ENCODE measurements around the gene PRR19.

PRR19 gene

DNA sequence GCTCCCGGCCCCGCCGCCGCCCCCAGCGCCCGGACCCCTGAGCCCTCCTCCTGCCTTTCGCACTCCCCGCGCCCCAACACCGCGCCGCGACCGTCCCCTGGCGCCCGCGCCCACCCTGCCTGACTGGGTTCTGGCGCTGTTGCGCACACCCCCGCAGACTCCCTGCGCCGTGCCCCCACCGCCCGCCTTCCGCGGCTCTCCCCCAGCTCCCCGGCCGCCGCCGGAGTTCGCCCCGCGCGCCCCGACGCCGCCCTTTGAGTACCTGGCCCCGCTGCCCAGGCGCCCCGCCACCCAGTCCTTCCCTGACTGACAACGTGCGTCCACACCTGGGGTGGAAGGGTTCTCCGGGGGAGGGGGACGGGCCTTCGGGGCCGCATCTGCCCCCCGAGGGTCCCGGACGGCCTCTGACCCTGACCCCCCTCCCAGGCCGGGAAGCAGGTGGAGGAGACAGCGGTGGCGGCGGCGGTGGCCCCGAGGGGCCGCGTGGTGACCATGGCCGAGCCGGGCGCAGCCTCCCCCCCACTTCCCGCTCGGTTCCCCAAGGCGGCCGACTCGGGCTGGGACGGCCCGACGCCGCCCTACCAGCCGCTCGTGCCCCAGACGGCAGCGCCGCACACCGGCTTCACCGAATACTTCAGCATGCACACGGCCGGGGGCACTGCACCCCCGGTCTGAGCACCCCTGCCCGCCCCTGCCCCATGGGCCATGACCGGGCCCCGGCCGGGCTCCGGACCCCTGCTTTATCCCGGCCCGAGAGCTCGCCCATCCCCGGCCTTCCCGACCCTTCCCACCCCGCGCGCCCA lies 22.1 kb downstream of the PRR19 start:
- no peak for DNase-seq (ENCODE audit: low read depth)
- TF ChIP-seq, protein P1, sequence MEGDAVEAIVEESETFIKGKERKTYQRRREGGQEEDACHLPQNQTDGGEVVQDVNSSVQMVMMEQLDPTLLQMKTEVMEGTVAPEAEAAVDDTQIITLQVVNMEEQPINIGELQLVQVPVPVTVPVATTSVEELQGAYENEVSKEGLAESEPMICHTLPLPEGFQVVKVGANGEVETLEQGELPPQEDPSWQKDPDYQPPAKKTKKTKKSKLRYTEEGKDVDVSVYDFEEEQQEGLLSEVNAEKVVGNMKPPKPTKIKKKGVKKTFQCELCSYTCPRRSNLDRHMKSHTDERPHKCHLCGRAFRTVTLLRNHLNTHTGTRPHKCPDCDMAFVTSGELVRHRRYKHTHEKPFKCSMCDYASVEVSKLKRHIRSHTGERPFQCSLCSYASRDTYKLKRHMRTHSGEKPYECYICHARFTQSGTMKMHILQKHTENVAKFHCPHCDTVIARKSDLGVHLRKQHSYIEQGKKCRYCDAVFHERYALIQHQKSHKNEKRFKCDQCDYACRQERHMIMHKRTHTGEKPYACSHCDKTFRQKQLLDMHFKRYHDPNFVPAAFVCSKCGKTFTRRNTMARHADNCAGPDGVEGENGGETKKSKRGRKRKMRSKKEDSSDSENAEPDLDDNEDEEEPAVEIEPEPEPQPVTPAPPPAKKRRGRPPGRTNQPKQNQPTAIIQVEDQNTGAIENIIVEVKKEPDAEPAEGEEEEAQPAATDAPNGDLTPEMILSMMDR (conservative IDR thresholded peaks at IDR 0.05; ENCODE audit: low read depth, low read length): peak; percentile 14
- no peak overlapping the region for H3K4me3 ChIP-seq (ENCODE audit: low read depth, low read length)

DNA sequence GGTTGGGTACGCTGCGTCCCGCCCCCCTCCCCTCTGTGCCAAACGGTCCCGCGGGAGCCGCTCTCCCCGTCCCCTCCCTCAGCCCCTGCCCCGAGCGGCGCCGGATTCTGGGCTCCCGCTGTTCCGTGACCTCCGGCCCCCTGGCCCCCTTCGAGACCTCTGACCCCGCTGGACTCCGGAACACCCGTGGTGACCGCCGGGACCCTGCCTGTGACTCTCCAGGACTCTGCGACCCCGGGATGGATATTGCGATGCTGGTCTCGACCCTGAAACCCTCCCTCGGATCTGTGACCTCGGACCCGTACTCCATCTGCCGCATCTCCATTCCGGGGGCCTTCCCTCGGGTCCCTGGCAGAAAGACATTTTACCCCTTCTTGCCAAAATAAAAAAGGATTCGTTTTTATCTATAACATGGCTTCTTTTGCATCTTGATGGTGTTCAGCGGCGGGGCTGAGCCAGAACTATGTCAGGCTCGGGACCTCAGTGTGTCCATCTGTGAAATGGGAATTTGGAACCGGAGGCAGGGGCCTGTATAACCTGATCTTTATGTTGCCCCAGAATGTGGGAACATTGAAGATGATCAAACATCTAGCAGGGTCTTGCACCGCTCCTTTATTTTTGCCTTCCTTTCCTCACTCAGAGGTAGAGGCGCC lies 22.8 kb downstream of the PRR19 start:
- no peak overlapping the region for H3K4me3 ChIP-seq (ENCODE audit: low read depth, low read length)
- TF ChIP-seq, protein P1 (conservative IDR thresholded peaks at IDR 0.05; ENCODE audit: low read depth, low read length): no peak
- no peak for DNase-seq (ENCODE audit: low read depth)

DNA sequence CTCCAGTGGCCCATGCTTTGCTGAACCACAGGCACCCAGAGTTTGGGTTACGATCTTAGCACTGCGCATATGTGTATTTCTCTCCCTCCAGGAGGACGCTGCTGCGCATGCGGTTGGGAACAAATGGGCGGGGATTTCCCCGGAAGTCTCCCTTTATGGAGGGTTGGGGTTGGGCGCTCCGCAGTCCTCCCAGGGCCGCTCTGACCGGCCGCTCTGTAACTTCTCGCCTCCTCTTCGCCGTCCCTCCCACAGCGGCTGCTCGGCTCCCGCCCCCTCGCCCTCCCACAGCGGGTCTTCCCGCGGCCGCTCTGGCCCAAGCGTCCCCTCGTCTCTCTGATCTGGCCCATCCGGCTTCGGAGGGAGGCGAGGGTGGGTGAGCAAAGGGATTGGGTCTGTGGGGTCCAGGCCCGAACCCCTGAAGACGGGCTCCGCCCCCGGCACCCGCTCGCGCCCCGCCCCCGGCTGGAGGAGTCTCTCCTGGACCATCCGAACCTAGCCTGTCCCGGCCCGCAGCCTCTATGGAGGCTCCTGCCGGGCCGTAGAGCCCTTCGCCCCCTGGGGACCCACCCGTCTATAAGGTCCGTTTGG lies 23.5 kb downstream of the PRR19 start, which contains the start of gene MEGF8:
Gene MEGF8 (plus strand): TSS at position 328 of the 588 bp plus-strand sequence. CDS start 609 bp downstream, outside the sequence.
- peak within 1 kb of the TSS; percentile 90 for H3K4me3 ChIP-seq (ENCODE audit: low read depth, low read length)
- TF ChIP-seq, protein P1 (conservative IDR thresholded peaks at IDR 0.05; ENCODE audit: low read depth, low read length): peak; percentile 96
- peak; percentile 99 for DNase-seq (ENCODE audit: low read depth)

DNA sequence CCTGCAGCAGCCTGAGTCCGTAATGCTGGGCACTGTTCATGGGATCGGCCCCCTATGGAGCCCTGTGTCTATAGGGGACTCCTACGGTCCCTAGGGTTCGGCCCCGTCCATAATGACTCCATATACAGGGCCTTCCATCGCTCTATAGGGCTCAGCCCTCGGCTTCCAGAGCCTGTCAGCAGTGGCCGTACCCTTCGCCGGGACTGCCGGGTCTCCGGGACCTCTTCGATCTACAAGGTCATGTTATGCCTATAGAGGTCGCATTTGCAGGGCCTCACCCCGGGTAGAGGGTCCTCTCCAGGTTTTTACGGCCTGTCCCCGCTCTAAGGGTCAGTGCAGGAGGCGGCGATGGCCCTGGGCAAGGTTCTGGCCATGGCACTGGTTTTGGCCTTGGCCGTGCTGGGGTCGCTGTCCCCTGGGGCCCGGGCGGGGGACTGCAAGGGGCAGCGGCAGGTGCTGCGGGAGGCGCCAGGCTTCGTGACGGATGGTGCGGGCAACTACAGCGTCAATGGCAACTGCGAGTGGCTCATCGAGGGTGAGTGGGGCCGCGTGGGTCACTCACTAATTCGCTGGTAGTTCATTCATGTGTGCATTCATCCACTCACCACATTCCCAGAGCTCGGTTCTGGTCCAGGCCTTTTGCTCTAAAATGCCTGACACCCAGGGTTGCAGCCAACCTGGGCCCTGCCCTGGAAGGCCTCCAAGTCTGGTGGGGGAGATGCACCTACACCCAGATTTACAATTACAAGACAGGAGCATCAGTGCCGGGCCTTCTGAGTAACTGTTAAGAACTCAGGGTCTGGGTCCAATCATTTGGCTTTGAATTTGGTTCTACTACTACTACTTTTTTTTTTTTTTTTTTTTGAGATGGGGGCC lies 24.2 kb downstream of the PRR19 start:
- H3K4me3 ChIP-seq (ENCODE audit: low read depth, low read length): peak overlapping the region; percentile 90
- TF ChIP-seq, protein P1 (conservative IDR thresholded peaks at IDR 0.05; ENCODE audit: low read depth, low read length): peak; percentile 17
- no peak for DNase-seq (ENCODE audit: low read depth)

DNA sequence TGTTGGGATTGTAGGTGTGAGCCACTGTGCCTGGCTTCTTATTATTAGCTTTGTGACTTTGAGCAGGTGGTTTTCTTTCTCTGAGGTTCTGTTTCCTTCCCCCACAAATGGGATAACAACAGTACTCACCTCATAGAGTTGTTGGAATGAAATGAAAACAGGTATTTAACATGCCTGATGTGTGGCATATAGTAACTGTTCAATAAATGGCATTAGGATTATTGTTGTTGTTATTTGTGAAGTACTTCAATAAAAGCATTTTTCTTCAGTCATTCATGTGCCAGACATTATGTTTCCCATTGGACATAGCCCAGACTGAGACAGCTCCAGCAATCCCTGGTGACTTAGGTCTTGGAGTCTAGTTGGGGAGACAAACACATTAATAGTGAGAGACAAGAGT lies 25.0 kb downstream of the PRR19 start:
- TF ChIP-seq, protein P1 (conservative IDR thresholded peaks at IDR 0.05; ENCODE audit: low read depth, low read length): no peak
- no peak for DNase-seq (ENCODE audit: low read depth)

DNA sequence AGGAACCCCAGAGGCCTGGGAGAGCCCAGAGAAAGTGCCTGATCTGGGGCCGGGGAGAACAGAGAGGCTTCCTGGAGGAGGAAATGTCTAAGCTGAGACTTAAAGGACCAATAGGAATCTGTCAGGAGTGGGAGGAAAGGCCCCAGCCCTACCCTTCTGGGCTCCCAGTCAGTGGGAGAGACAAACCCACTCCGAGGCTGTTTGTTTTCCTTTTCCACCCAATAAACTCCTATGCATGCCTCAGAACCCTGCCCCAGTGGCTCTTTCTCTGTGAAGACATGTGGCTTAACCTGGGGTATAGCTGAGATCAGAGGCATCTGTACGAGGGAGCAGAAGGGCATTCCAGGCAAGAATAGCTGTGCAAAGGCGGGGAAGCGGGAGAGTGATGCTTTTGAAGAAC lies 25.4 kb downstream of the PRR19 start:
- DNase-seq (ENCODE audit: low read depth): no peak
- TF ChIP-seq, protein P1 (conservative IDR thresholded peaks at IDR 0.05; ENCODE audit: low read depth, low read length): no peak
- no peak overlapping the region for H3K4me3 ChIP-seq (ENCODE audit: low read depth, low read length)

More for the DNA sequence above, 25.0 kb downstream of the PRR19 start:
- H3K4me3 ChIP-seq (ENCODE audit: low read depth, low read length): no peak overlapping the region

Data from choroid plexus epithelial cell (primary cell).